Trophoblast cell (in vitro differentiated cells and primary cell): ENCODE data around the gene IKBIP. TPM values are rescaled to one million over a fixed set of nuclear protein-coding genes. Genes with fewer than 3 reads are reported as not detected.
A peak's percentile ranks its signal among the peaks of the same experiment; 100 is the strongest.

Experiments
- DNase-seq, 2 donors: peaks; one replicate each; pipeline ENCODE4 v3.0.0-alpha.2; 2016
- H2AFZ ChIP-seq: 2 replicates; pipeline ENCODE4 v1.6.1; 2013; ENCODE audit warnings: low read length, moderate library complexity, mild to moderate bottlenecking; ENCODE audit not compliant: insufficient read depth, poor library complexity
- H2AK5ac ChIP-seq: 2 replicates; pipeline ENCODE4 v1.6.1; 2013; ENCODE audit warnings: mild to moderate bottlenecking, low read length
- H2BK120ac ChIP-seq: 2 replicates; pipeline ENCODE4 v1.6.1; 2013; ENCODE audit warnings: low read length, mild to moderate bottlenecking, moderate library complexity; ENCODE audit not compliant: insufficient read depth, poor library complexity
- H2BK12ac ChIP-seq: 2 replicates; pipeline ENCODE4 v1.6.1; 2013; ENCODE audit warnings: mild to moderate bottlenecking, low read length, moderate library complexity
- H2BK5ac ChIP-seq: 2 replicates; pipeline ENCODE4 v1.6.1; 2013; ENCODE audit warnings: low read length, low read depth, moderate library complexity, mild to moderate bottlenecking; ENCODE audit not compliant: poor library complexity
- H3K14ac ChIP-seq: 2 replicates; pipeline ENCODE4 v1.6.1; 2013; ENCODE audit warnings: mild to moderate bottlenecking, low read length
- H3K18ac ChIP-seq: 2 replicates; pipeline ENCODE4 v1.6.1; 2013; ENCODE audit warnings: mild to moderate bottlenecking, low read length
- H3K23ac ChIP-seq: 2 replicates; pipeline ENCODE4 v1.6.1; 2013; ENCODE audit warnings: low read length
- H3K27ac ChIP-seq: 2 replicates; pipeline ENCODE4 v1.5.1; 2013; ENCODE audit warnings: low read depth, mild to moderate bottlenecking, inconsistent platforms, low read length, moderate library complexity
- H3K27me3 ChIP-seq: 2 replicates; pipeline ENCODE4 v1.6.1; 2013; ENCODE audit warnings: inconsistent platforms, mild to moderate bottlenecking, low read length, moderate library complexity; ENCODE audit not compliant: insufficient read depth
- H3K36me3 ChIP-seq, 2 experiments: 1 replicate in 1 of 2; 2 replicates in 1 of 2; pipeline ENCODE4 v1.6.1; 2013; ENCODE audit warnings: low read length in 2 of 2, mild to moderate bottlenecking in 2 of 2, moderate library complexity in 1 of 2; ENCODE audit not compliant: insufficient read depth in 2 of 2, control insufficient read depth in 1 of 2
- H3K4ac ChIP-seq: 2 replicates; pipeline ENCODE4 v1.6.1; 2013; ENCODE audit warnings: low read depth, mild to moderate bottlenecking, low read length, moderate library complexity
- H3K4me1 ChIP-seq, 2 experiments: 1 replicate in 1 of 2; 2 replicates in 1 of 2; pipeline ENCODE4 v1.6.1; 2013; ENCODE audit warnings: low read length in 2 of 2, mild to moderate bottlenecking in 2 of 2, moderate library complexity in 1 of 2; ENCODE audit not compliant: insufficient read depth in 2 of 2, control insufficient read depth in 1 of 2
- H3K4me2 ChIP-seq: 2 replicates; pipeline ENCODE4 v1.6.1; 2013; ENCODE audit warnings: inconsistent platforms, mild to moderate bottlenecking, low read length, moderate library complexity
- H3K4me3 ChIP-seq: 2 replicates; pipeline ENCODE4 v1.5.1; 2013; ENCODE audit warnings: mild to moderate bottlenecking, low read depth, low read length, inconsistent platforms
- H3K79me1 ChIP-seq: one replicate; pipeline ENCODE4 v1.6.1; 2013; ENCODE audit warnings: low read length
- H3K79me2 ChIP-seq: 2 replicates; pipeline ENCODE4 v1.6.1; 2013; ENCODE audit warnings: low read length, mild to moderate bottlenecking; ENCODE audit not compliant: control insufficient read depth, insufficient read depth, poor library complexity
- H3K9ac ChIP-seq: 2 replicates; pipeline ENCODE4 v1.6.1; 2013; ENCODE audit warnings: mild to moderate bottlenecking, low read length
- H3K9me3 ChIP-seq: 2 replicates; pipeline ENCODE4 v1.6.1; 2013; ENCODE audit warnings: low read depth, mild to moderate bottlenecking, control low read depth, inconsistent platforms, low read length; ENCODE audit not compliant: insufficient read depth
- H4K12ac ChIP-seq: 2 replicates; pipeline ENCODE4 v1.6.1; 2013; ENCODE audit warnings: low read depth, mild to moderate bottlenecking, low read length, moderate library complexity
- H4K8ac ChIP-seq: 2 replicates; pipeline ENCODE4 v1.6.1; 2013; ENCODE audit warnings: low read depth, mild to moderate bottlenecking, low read length, moderate library complexity
- H4K91ac ChIP-seq: one replicate; pipeline ENCODE4 v1.6.1; 2013; ENCODE audit warnings: low read depth, mild to moderate bottlenecking, low read length, moderate library complexity
- WGBS: extraction: QIAGEN DNeasy Blood & Tissue Kit; methylation state at CpG from one replicate; pipeline ENCODE4 v1.1.7; 2013; ENCODE audit warnings: missing lambda C conversion rate; ENCODE audit not compliant: insufficient read length, insufficient coverage; ENCODE audit errors: extremely low coverage; 5-methylcytosine and 5-hydroxymethylcytosine counted together
- polyA plus RNA-seq: library from polyadenylated mRNA; stranded (reverse); fragments of 200-250 nt; gene quantifications from 2 replicates; pipeline ENCODE4 v1.2.3, GENCODE V29; 2013

IKBIP gene, protein sequence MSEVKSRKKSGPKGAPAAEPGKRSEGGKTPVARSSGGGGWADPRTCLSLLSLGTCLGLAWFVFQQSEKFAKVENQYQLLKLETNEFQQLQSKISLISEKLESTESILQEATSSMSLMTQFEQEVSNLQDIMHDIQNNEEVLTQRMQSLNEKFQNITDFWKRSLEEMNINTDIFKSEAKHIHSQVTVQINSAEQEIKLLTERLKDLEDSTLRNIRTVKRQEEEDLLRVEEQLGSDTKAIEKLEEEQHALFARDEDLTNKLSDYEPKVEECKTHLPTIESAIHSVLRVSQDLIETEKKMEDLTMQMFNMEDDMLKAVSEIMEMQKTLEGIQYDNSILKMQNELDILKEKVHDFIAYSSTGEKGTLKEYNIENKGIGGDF
- 36.7 and 37.9 TPM in 2 replicates for polyA plus RNA-seq

DNA sequence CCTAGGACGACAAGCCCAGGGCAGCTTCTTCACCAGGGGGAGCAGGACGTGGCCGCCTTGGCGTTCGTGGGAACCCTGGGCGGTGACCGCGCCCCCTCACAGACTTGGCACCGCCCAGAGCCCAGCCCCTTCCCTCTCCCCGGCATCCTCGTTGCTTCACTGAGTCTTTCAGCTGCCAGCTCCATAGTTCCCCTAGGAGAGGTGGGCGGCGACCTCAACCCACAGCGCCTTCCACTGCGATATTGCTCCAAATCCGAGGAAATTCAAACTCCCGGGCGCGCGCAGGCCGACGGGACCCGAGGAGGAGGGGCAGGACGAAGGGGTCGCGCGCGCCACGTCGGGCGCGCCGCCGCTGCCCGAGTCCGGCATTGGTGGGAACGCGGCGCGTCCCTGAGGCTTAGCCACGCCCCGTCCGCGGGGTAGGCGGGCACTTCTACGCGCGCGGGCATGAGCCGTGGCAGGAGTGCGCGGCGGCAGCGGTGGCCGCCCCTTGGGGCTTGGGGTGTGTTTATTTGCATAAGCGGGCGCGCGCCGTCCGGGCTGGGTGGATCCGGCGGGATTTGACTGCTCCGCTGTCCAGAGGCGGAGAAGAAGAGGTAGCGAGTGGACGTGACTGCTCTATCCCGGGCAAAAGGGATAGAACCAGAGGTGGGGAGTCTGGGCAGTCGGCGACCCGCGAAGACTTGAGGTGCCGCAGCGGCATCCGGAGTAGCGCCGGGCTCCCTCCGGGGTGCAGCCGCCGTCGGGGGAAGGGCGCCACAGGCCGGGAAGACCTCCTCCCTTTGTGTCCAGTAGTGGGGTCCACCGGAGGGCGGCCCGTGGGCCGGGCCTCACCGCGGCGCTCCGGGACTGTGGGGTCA is at the start of gene IKBIP, which contains the start of gene APAF1:
TSS of gene IKBIP (minus strand) at position 77 of the 860 bp plus-strand sequence. CDS start 87 bp downstream, outside the sequence.
TSS of gene APAF1 (plus strand) at position 579 of the 860 bp plus-strand sequence. CDS start 3,070 bp downstream, outside the sequence.
- Histone ChIP-seq H3K4me2 (peak within 1 kb of the TSS; percentile 83), H2AFZ (peak within 1 kb of the TSS; percentile 99), H2BK5ac (peak within 1 kb of the TSS; percentile 87), H4K91ac (peak within 1 kb of the TSS; percentile 94), H3K9me3 (no peaks in the 10 kb centered on the region), H3K18ac (peak within 1 kb of the TSS; percentile 95), H4K8ac (peak within 1 kb of the TSS; percentile 86), H2BK120ac (peak within 1 kb of the TSS; percentile 87), H3K4me3 (peak within 1 kb of the TSS; percentile 94), H2BK12ac (no peak within 1 kb of the TSS), H3K27me3 (no peaks in the 10 kb centered on the region), H3K14ac (peak within 1 kb of the TSS; percentile 93), H3K27ac (peak within 1 kb of the TSS; percentile 93), H3K9ac (peak within 1 kb of the TSS; percentile 89), H3K36me3 (peaks cover 0 to 6% of the 10 kb centered on the region in 2 experiments), H3K4me1 (no peaks in the 10 kb centered on the region), H3K4ac (peak within 1 kb of the TSS; percentile 77), H4K12ac (peak within 1 kb of the TSS; percentile 74), H3K23ac (no peak within 1 kb of the TSS), H3K79me2 (peaks cover 13% of the 10 kb centered on the region), H2AK5ac (peak within 1 kb of the TSS; percentile 71), H3K79me1 (peaks cover 12% of the 10 kb centered on the region)
- no CpG with 5 or more reads among the region's 91 CpGs for WGBS
- DNase-seq: peak; percentile 95 to 97

DNA sequence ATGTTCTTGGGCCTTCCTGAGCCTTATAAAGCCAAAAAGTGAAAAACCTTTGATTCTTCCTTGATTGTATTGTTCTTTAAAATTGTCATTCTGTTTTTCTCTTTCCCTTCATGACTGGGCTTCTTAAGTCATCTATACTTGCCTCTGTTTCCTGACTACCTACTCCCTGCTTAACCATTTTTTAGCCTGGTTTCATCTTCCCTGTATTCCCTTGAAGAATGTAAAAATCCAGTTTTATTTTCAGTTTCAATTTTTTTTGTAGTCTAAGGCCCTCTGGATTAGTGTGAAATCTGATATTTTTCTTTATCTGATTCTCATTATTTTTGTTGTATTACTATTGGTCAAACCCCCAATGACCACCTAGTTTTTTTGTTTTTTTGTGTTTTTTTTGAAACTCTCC is 46.8 kb upstream of the IKBIP start:
- Histone ChIP-seq H3K79me2 (no peaks in the 10 kb centered on the region), H3K4ac (no peak overlapping the region), H2AK5ac (no peak overlapping the region), H4K12ac (no peak overlapping the region), H3K4me2 (no peak overlapping the region), H2AFZ (no peak overlapping the region), H3K4me3 (no peak overlapping the region), H3K18ac (no peak overlapping the region), H2BK120ac (no peak overlapping the region), H3K27ac (no peak overlapping the region), H2BK5ac (no peak overlapping the region), H2BK12ac (no peak overlapping the region), H3K9me3 (no peaks in the 10 kb centered on the region), H3K27me3 (no peaks in the 10 kb centered on the region), H3K36me3 (peaks cover 3 to 9% of the 10 kb centered on the region in 2 experiments), H3K14ac (no peak overlapping the region), H3K9ac (no peak overlapping the region), H3K4me1 (no peaks in the 10 kb centered on the region), H3K23ac (no peak overlapping the region), H4K91ac (no peak overlapping the region), H4K8ac (no peak overlapping the region), H3K79me1 (no peaks in the 10 kb centered on the region)
- no peak for DNase-seq

DNA sequence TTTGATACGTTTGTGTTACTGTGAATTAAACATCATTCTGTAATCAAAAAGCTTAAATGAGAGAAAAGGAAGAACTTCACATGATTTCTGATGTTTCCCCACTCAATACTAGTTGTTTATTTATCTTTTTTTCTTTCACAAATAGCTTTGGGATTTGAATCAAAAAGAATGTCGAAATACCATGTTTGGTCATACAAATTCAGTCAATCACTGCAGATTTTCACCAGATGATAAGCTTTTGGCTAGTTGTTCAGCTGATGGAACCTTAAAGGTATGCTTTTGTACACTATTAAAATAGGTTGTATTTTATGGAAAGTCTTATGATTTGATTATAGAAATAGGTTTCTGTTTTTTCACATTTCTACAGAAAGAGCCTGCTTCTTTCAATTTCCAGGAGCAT is 42.0 kb upstream of the IKBIP start:
- Histone ChIP-seq H3K79me2 (no peaks in the 10 kb centered on the region), H4K12ac (no peak overlapping the region), H2AFZ (no peak overlapping the region), H3K4me3 (no peak overlapping the region), H3K4me1 (no peaks in the 10 kb centered on the region), H2BK5ac (no peak overlapping the region), H2BK120ac (no peak overlapping the region), H4K8ac (no peak overlapping the region), H3K18ac (no peak overlapping the region), H3K36me3 (peaks cover 6 to 12% of the 10 kb centered on the region in 2 experiments), H3K27me3 (no peaks in the 10 kb centered on the region), H2AK5ac (no peak overlapping the region), H3K9ac (no peak overlapping the region), H3K4ac (no peak overlapping the region), H3K9me3 (no peaks in the 10 kb centered on the region), H2BK12ac (no peak overlapping the region), H3K4me2 (no peak overlapping the region), H3K23ac (no peak overlapping the region), H3K79me1 (no peaks in the 10 kb centered on the region), H4K91ac (no peak overlapping the region), H3K14ac (no peak overlapping the region), H3K27ac (no peak overlapping the region)
- no CpG with 5 or more reads among the region's 2 CpGs for WGBS
- DNase-seq: no peak

DNA sequence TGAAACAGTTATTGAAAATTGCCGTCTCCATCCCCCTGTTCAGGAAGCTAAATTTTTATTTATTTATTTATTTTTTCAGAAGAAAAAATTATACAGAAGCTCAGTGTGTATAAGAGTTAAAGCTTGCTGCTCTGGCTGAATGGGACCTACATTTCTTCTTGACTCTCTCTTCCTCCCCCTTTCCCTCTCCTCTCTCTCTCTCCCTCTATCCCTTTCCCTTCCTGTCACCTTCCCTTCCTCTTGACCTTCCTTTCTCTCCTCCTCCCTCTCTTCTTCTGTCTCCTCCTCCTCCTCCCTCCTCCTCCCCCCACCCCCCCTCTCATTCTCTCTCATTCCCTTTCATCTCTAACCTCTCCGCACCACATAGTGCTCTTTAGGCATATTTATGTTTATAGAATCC is 39.6 kb upstream of the IKBIP start:
- H3K36me3 ChIP-seq: peaks cover 15 to 20% of the 10 kb centered on the region in 2 experiments
- H4K91ac ChIP-seq: no peak overlapping the region
- H3K4me2 ChIP-seq: no peak overlapping the region
- H3K79me1 ChIP-seq: no peaks in the 10 kb centered on the region
- DNase-seq: no peak
- no peak overlapping the region for H3K23ac ChIP-seq
- no peak overlapping the region for H2BK120ac ChIP-seq
- no peak overlapping the region for H3K27ac ChIP-seq
- H3K9ac ChIP-seq: no peak overlapping the region
- H4K8ac ChIP-seq: no peak overlapping the region
- no peak overlapping the region for H3K14ac ChIP-seq
- no peaks in the 10 kb centered on the region for H3K9me3 ChIP-seq
- H3K4me1 ChIP-seq: no peaks in the 10 kb centered on the region
- H2BK12ac ChIP-seq: no peak overlapping the region
- H2BK5ac ChIP-seq: no peak overlapping the region
- no peak overlapping the region for H3K4ac ChIP-seq
- no peak overlapping the region for H2AFZ ChIP-seq
- no peak overlapping the region for H3K18ac ChIP-seq
- H3K79me2 ChIP-seq: no peaks in the 10 kb centered on the region
- H2AK5ac ChIP-seq: no peak overlapping the region
- H3K27me3 ChIP-seq: no peaks in the 10 kb centered on the region
- H4K12ac ChIP-seq: no peak overlapping the region
- WGBS: 100% methylated on average over 1 of the region's 2 CpGs
- H3K4me3 ChIP-seq: no peak overlapping the region
